ENCODE results near the gene PLEKHA1. TPM values are rescaled to one million over a fixed set of nuclear protein-coding genes. Genes with fewer than 3 reads are reported as not detected.

PLEKHA1 gene
- total RNA-seq, 1 experiment from 2014 or later = 30.6 TPM

DNA sequence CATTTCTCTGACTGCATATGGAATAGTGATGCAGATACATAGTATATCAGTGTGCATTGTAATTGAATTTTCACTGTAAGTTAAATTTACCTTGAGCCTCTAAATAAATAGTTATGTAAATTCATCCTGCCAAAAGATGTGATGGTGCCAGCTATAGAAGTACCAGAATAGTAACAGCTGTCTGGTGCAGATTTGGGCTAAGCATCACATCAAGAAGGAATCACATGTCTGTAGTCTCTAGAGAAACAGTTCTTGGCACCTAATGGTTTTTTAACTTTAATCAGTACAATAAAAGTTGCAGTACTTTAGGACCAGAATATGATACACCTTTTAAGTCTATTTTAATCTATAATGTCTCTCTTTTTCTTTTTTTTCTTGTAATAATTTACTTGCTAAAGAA, 17.4 kb downstream of the PLEKHA1 start:
- H4K20me1 ChIP-seq (ENCODE audit: insufficient read depth) = no peaks in the 10 kb centered on the region
- DNase-seq (ENCODE audit: low read depth, low spot score) (no peak), ATAC-seq (no peak)
- CTCF ChIA-PET = interaction anchor here (1.4 kb wide), 1 partner anchor 93 kb away, joined by 5 read pairs; no protein-coding TSS in a partner anchor
- H3K9me3 ChIP-seq (ENCODE audit: control insufficient read depth in 1 of 2, insufficient read depth in 1 of 2, low read depth in 1 of 2, low read length in 2 of 2) = no peaks in the 10 kb centered on the region
- RAD21 ChIA-PET (ENCODE audit: low non-redundant PET in 1 of 2, low total read pairs in 2 of 2, uncharacterized antibody in 2 of 2, unreplicated experiment in 2 of 2) = no interaction called here
- H3K4me2 ChIP-seq (ENCODE audit: low read length) = no peak overlapping the region
- no peak overlapping the region for H3K27ac ChIP-seq (ENCODE audit: low read depth, low read length)
- POLR2A ChIA-PET = no interaction called here
- TF ChIP-seq REST (IDR thresholded peaks at IDR 0.05; ENCODE audit: low read depth) = no peak
- TF ChIP-seq, protein P1, sequence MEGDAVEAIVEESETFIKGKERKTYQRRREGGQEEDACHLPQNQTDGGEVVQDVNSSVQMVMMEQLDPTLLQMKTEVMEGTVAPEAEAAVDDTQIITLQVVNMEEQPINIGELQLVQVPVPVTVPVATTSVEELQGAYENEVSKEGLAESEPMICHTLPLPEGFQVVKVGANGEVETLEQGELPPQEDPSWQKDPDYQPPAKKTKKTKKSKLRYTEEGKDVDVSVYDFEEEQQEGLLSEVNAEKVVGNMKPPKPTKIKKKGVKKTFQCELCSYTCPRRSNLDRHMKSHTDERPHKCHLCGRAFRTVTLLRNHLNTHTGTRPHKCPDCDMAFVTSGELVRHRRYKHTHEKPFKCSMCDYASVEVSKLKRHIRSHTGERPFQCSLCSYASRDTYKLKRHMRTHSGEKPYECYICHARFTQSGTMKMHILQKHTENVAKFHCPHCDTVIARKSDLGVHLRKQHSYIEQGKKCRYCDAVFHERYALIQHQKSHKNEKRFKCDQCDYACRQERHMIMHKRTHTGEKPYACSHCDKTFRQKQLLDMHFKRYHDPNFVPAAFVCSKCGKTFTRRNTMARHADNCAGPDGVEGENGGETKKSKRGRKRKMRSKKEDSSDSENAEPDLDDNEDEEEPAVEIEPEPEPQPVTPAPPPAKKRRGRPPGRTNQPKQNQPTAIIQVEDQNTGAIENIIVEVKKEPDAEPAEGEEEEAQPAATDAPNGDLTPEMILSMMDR (IDR thresholded peaks at IDR 0.05 in 2 of 3, conservative IDR thresholded peaks at IDR 0.05 in 1 of 3; ENCODE audit: borderline replicate concordance in 1 of 3, insufficient read depth in 1 of 3, low read depth in 2 of 3, low read length in 2 of 3) = no peak
- TF ChIP-seq MAX (IDR thresholded peaks at IDR 0.05) = no peak
- no peak for TF ChIP-seq POLR2AphosphoS5 (IDR thresholded peaks at IDR 0.05; ENCODE audit: low read depth, low read length)
- no peak for TF ChIP-seq EZH2phosphoT487 (IDR thresholded peaks at IDR 0.05; ENCODE audit: borderline replicate concordance)
- no peak for TF ChIP-seq ZFX (IDR thresholded peaks at IDR 0.05)
- no peak for TF ChIP-seq EGR1 (IDR thresholded peaks at IDR 0.05; ENCODE audit: low read depth)
- no peak for TF ChIP-seq SRF (IDR thresholded peaks at IDR 0.05; ENCODE audit: low read depth)
- TF ChIP-seq, protein P2, sequence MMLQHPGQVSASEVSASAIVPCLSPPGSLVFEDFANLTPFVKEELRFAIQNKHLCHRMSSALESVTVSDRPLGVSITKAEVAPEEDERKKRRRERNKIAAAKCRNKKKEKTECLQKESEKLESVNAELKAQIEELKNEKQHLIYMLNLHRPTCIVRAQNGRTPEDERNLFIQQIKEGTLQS (IDR thresholded peaks at IDR 0.05) = no peak
- no peak for TF ChIP-seq EZH2 (IDR thresholded peaks at IDR 0.05)
- TF ChIP-seq RAD21 (IDR thresholded peaks at IDR 0.05; ENCODE audit: low read depth) = no peak
- H2AFZ ChIP-seq (ENCODE audit: low read depth, low read length, poor library complexity, severe bottlenecking) = no peak overlapping the region
- intact Hi-C loops (cut with micrococcal nuclease) = no loop called here
- no peak overlapping the region for H3K4me3 ChIP-seq (replicated peaks in 1 of 2; ENCODE audit: low read depth in 1 of 2, low read length in 2 of 2)
- H3K4me1 ChIP-seq (ENCODE audit: control insufficient read depth in 1 of 2, insufficient read depth in 2 of 2, low read length in 2 of 2) = no peaks in the 10 kb centered on the region
- peaks cover 0 to 9% of the 10 kb centered on the region in 2 experiments; a peak in 1 of 4 replicates for H3K36me3 ChIP-seq (ENCODE audit: control insufficient read depth in 1 of 2, insufficient read depth in 2 of 2, low read length in 2 of 2)
- no peak overlapping the region for H3K9ac ChIP-seq (ENCODE audit: low read length)
- no peaks in the 10 kb centered on the region for H3K9me2 ChIP-seq (ENCODE audit: insufficient read depth)
- BruUV-seq (replicated peaks) = no TSS peak
- H3K79me2 ChIP-seq (ENCODE audit: insufficient read depth, low read length) = peaks cover 37% of the 10 kb centered on the region
- no peaks in the 10 kb centered on the region for H3K27me3 ChIP-seq (ENCODE audit: insufficient read depth, low read length)
